Measurements from ENCODE around the gene KHDC4. TPM values are rescaled to one million over a fixed set of nuclear protein-coding genes. Genes with fewer than 3 reads are reported as not detected.
A peak's percentile ranks its signal among the peaks of the same experiment; 100 is the strongest.

KHDC4 gene
- polyA plus RNA-seq = 75.2 TPM
- long read RNA-seq, donor 1, partial matches to known transcripts = 32 of 37 reads
- long read RNA-seq, donor 1, other reads (novel, unspliced or antisense) = 0 of 37 reads
- long read RNA-seq, donor 2, partial matches to known transcripts = 85 of 89 reads
- long read RNA-seq, donor 2, other reads (novel, unspliced or antisense) = 0 of 89 reads
- long read RNA-seq, donor 3 = 0 reads
- long read RNA-seq, donor 4, partial matches to known transcripts = 0 of 1 reads
- long read RNA-seq, donor 4, other reads (novel, unspliced or antisense) = 0 of 1 reads
- long read RNA-seq, donor 5, full-length matches to known transcripts = 4 of 4 reads
- long read RNA-seq, donor 5, partial matches to known transcripts = 0 of 4 reads
- long read RNA-seq, donor 5, other reads (novel, unspliced or antisense) = 0 of 4 reads
- long read RNA-seq, donor 6, partial matches to known transcripts = 6 of 11 reads
- long read RNA-seq, donor 6, other reads (novel, unspliced or antisense) = 0 of 11 reads
- long read RNA-seq, donor 7, partial matches to known transcripts = 0 of 3 reads
- long read RNA-seq, donor 7, other reads (novel, unspliced or antisense) = 0 of 3 reads
- long read RNA-seq, donor 8, partial matches to known transcripts = 8 of 10 reads
- long read RNA-seq, donor 8, other reads (novel, unspliced or antisense) = 0 of 10 reads
- long read RNA-seq, donor 9, partial matches to known transcripts = 8 of 15 reads
- long read RNA-seq, donor 9, other reads (novel, unspliced or antisense) = 0 of 15 reads
- long read RNA-seq, donor 10, partial matches to known transcripts = 0 of 1 reads
- long read RNA-seq, donor 10, other reads (novel, unspliced or antisense) = 0 of 1 reads
- long read RNA-seq, donor 11, partial matches to known transcripts = 0 of 2 reads
- long read RNA-seq, donor 11, other reads (novel, unspliced or antisense) = 0 of 2 reads

GRCh38 chr1:155934097-155934935 is at the start of gene KHDC4:
KHDC4 (minus strand) TSS chr1:155934413; CDS start chr1:155934373, 40 bp downstream.
- 0% methylated on average over 4 of the region's 50 CpGs for WGBS (ENCODE audit: insufficient coverage, low lambda C conversion rate)
- peaks cover 18% of the 10 kb centered on the region for H3K4me1 ChIP-seq (ENCODE audit: control insufficient read depth, insufficient read depth, low read length)
- peak; percentile 98 to 99 for DNase-seq
- peak within 1 kb of the TSS; percentile 81 for H3K27ac ChIP-seq (ENCODE audit: low read length)
- no peaks in the 10 kb centered on the region for H3K9me3 ChIP-seq (ENCODE audit: control insufficient read depth, low read depth, low read length)
- H3K27me3 ChIP-seq (ENCODE audit: control insufficient read depth, insufficient read depth, low read length) = no peaks in the 10 kb centered on the region
- H3K4me3 ChIP-seq (ENCODE audit: low read length) = peak within 1 kb of the TSS; percentile 67
- peaks cover 28% of the 10 kb centered on the region for H3K36me3 ChIP-seq (ENCODE audit: control insufficient read depth, insufficient read depth, low read length)

GRCh38 chr1:155983191-155984024 is 49.2 kb upstream of the KHDC4 start:
- Histone ChIP-seq H3K9me3 (ENCODE audit: control insufficient read depth, low read depth, low read length) (no peaks in the 10 kb centered on the region), H3K4me3 (ENCODE audit: low read length) (no peak overlapping the region), H3K27me3 (ENCODE audit: control insufficient read depth, insufficient read depth, low read length) (no peaks in the 10 kb centered on the region), H3K4me1 (ENCODE audit: control insufficient read depth, insufficient read depth, low read length) (peaks cover 35% of the 10 kb centered on the region), H3K27ac (ENCODE audit: low read length) (no peak overlapping the region), H3K36me3 (ENCODE audit: control insufficient read depth, insufficient read depth, low read length) (no peaks in the 10 kb centered on the region)
- peak; percentile 49 to 60 for DNase-seq
- WGBS (ENCODE audit: insufficient coverage, low lambda C conversion rate) = no CpG with 5 or more reads among the region's 4 CpGs

- Histone ChIP-seq H3K4me1 (ENCODE audit: control insufficient read depth, insufficient read depth, low read length) (peaks cover 38% of the 10 kb centered on the region), H3K27me3 (ENCODE audit: control insufficient read depth, insufficient read depth, low read length) (no peaks in the 10 kb centered on the region), H3K36me3 (ENCODE audit: control insufficient read depth, insufficient read depth, low read length) (no peaks in the 10 kb centered on the region), H3K9me3 (ENCODE audit: control insufficient read depth, low read depth, low read length) (no peaks in the 10 kb centered on the region), H3K4me3 (ENCODE audit: low read length) (no peak overlapping the region), H3K27ac (ENCODE audit: low read length) (no peak overlapping the region)
- WGBS (ENCODE audit: insufficient coverage, low lambda C conversion rate) = no CpG with 5 or more reads among the region's 7 CpGs
- no peak for DNase-seq
Observed at GRCh38 chr1:155982106-155982505, 47.9 kb upstream of the KHDC4 start.

GRCh38 chr1:155981266-155982088 is 47.3 kb upstream of the KHDC4 start:
- Histone ChIP-seq H3K36me3 (ENCODE audit: control insufficient read depth, insufficient read depth, low read length) (no peaks in the 10 kb centered on the region), H3K4me3 (ENCODE audit: low read length) (no peak overlapping the region), H3K27ac (ENCODE audit: low read length) (no peak overlapping the region), H3K9me3 (ENCODE audit: control insufficient read depth, low read depth, low read length) (no peaks in the 10 kb centered on the region), H3K27me3 (ENCODE audit: control insufficient read depth, insufficient read depth, low read length) (no peaks in the 10 kb centered on the region), H3K4me1 (ENCODE audit: control insufficient read depth, insufficient read depth, low read length) (peaks cover 42% of the 10 kb centered on the region)
- DNase-seq = no peak
- WGBS (ENCODE audit: insufficient coverage, low lambda C conversion rate) = 100% methylated on average over 1 of the region's 6 CpGs

- Histone ChIP-seq H3K9me3 (ENCODE audit: control insufficient read depth, low read depth, low read length) (no peaks in the 10 kb centered on the region), H3K27ac (ENCODE audit: low read length) (peak overlapping the region; percentile 79), H3K27me3 (ENCODE audit: control insufficient read depth, insufficient read depth, low read length) (no peaks in the 10 kb centered on the region), H3K36me3 (ENCODE audit: control insufficient read depth, insufficient read depth, low read length) (no peaks in the 10 kb centered on the region), H3K4me1 (ENCODE audit: control insufficient read depth, insufficient read depth, low read length) (peaks cover 58% of the 10 kb centered on the region), H3K4me3 (ENCODE audit: low read length) (peak overlapping the region; percentile 94)
- DNase-seq = no peak
- no CpG with 5 or more reads among the region's 4 CpGs for WGBS (ENCODE audit: insufficient coverage, low lambda C conversion rate)
Observed at GRCh38 chr1:155979597-155980343, 45.6 kb upstream of the KHDC4 start.

GRCh38 chr1:155978973-155979429 is 44.8 kb upstream of the KHDC4 start:
- H3K4me1 ChIP-seq (ENCODE audit: control insufficient read depth, insufficient read depth, low read length) = peaks cover 56% of the 10 kb centered on the region
- 33% methylated on average over 1 of the region's 8 CpGs for WGBS (ENCODE audit: insufficient coverage, low lambda C conversion rate)
- peak overlapping the region; percentile 79 for H3K27ac ChIP-seq (ENCODE audit: low read length)
- H3K27me3 ChIP-seq (ENCODE audit: control insufficient read depth, insufficient read depth, low read length) = no peaks in the 10 kb centered on the region
- no peaks in the 10 kb centered on the region for H3K36me3 ChIP-seq (ENCODE audit: control insufficient read depth, insufficient read depth, low read length)
- H3K9me3 ChIP-seq (ENCODE audit: control insufficient read depth, low read depth, low read length) = no peaks in the 10 kb centered on the region
- DNase-seq = peak in 1 of 2 donors; percentile 73
- peak overlapping the region; percentile 94 for H3K4me3 ChIP-seq (ENCODE audit: low read length)

- no peaks in the 10 kb centered on the region for H3K27me3 ChIP-seq (ENCODE audit: control insufficient read depth, insufficient read depth, low read length)
- H3K27ac ChIP-seq (ENCODE audit: low read length) = peak within 1 kb of the TSS; percentile 79
- H3K4me1 ChIP-seq (ENCODE audit: control insufficient read depth, insufficient read depth, low read length) = peaks cover 54% of the 10 kb centered on the region
- no peaks in the 10 kb centered on the region for H3K36me3 ChIP-seq (ENCODE audit: control insufficient read depth, insufficient read depth, low read length)
- H3K9me3 ChIP-seq (ENCODE audit: control insufficient read depth, low read depth, low read length) = no peaks in the 10 kb centered on the region
- WGBS (ENCODE audit: insufficient coverage, low lambda C conversion rate) = 5% methylated on average over 3 of the region's 52 CpGs
- peak; percentile 53 to 76 for DNase-seq
- H3K4me3 ChIP-seq (ENCODE audit: low read length) = peak within 1 kb of the TSS; percentile 94
Observed at GRCh38 chr1:155978325-155978972, 44.2 kb upstream of the KHDC4 start, which contains the start of gene ARHGEF2. ARHGEF2 (minus strand) TSS chr1:155978547; CDS start chr1:155978427, 120 bp downstream.

- Histone ChIP-seq H3K27me3 (ENCODE audit: control insufficient read depth, insufficient read depth, low read length) (no peaks in the 10 kb centered on the region), H3K4me1 (ENCODE audit: control insufficient read depth, insufficient read depth, low read length) (peaks cover 54% of the 10 kb centered on the region), H3K9me3 (ENCODE audit: control insufficient read depth, low read depth, low read length) (no peaks in the 10 kb centered on the region), H3K4me3 (ENCODE audit: low read length) (peak overlapping the region; percentile 94), H3K36me3 (ENCODE audit: control insufficient read depth, insufficient read depth, low read length) (peaks cover 3% of the 10 kb centered on the region), H3K27ac (ENCODE audit: low read length) (peak overlapping the region; percentile 79)
- DNase-seq = peak in 1 of 2 donors; percentile 51
- whole genome bisulfite sequencing (ENCODE audit: insufficient coverage, low lambda C conversion rate) = no CpG with 5 or more reads among the region's 52 CpGs
Observed at GRCh38 chr1:155977690-155978324, 43.6 kb upstream of the KHDC4 start.

All from large intestine (tissue), 12 donors.